Upper lobe of left lung (tissue), 6 donors: ENCODE results near the gene OR2A12. TPM values are rescaled to one million over a fixed set of nuclear protein-coding genes. Genes with fewer than 3 reads are reported as not detected.
A peak's percentile ranks its signal among the peaks of the same experiment; 100 is the strongest.
"Not testable (repeated sequence)": the region's sequence is repeated elsewhere in the genome, so short reads cannot be mapped to it uniquely, and the experiment has no call there.

ENCODE experiments used
- ATAC-seq, 2 donors: fragments of 200-7000 bp; cut with Tn5 transposase; one replicate each; pipeline ENCODE4 v1.9.1; 2022; ENCODE audit warnings: mild to moderate bottlenecking in 2 of 2, moderate library complexity in 2 of 2; ENCODE audit not compliant: low FRiP score in 2 of 2
- DNase-seq, 2 donors: peaks; one replicate each; pipeline ENCODE4 v3.0.0-alpha.2; 2019 to 2020
- H3K27ac ChIP-seq, 4 donors: fragments of 200-600 bp; sonication (generic); one replicate each; pipeline ENCODE4 v1.5.1; 2016 to 2019
- H3K27me3 ChIP-seq, 4 donors: fragments of 200-600 bp; sonication (generic); one replicate each; pipeline ENCODE4 v1.5.1; 2017 to 2019
- H3K36me3 ChIP-seq, 4 donors: fragments of 200-600 bp; sonication (generic); one replicate each; pipeline ENCODE4 v1.5.1; 2016 to 2019
- H3K4me1 ChIP-seq, 4 donors: fragments of 200-600 bp; sonication (generic); one replicate each; pipeline ENCODE4 v1.5.1; 2018 to 2019
- H3K4me3 ChIP-seq, 4 donors: fragments of 200-600 bp; sonication (generic); one replicate each; pipeline ENCODE4 v1.5.1; 2017 to 2019; ENCODE audit warnings: mild to moderate bottlenecking in 2 of 4, moderate library complexity in 1 of 4
- H3K9me3 ChIP-seq, 4 donors: fragments of 200-600 bp; sonication (generic); one replicate each; pipeline ENCODE4 v1.5.1; 2018 to 2019
- CTCF ChIP-seq, 6 experiments: fragments of 450-650 bp in 4 of 6; fragments of 200-600 bp in 2 of 6; sonication (generic) in 2 of 6; IDR thresholded peaks; one replicate each; pipeline ENCODE4 v1.5.1; 2016 to 2019; ENCODE audit warnings: antibody characterized with exemption in 6 of 6
- EP300 ChIP-seq, 4 donors: sonication (generic); formaldehyde crosslinking; IDR thresholded peaks; one replicate each; pipeline ENCODE4 v1.5.1; 2017; ENCODE audit warnings: antibody characterized with exemption in 4 of 4, control low read depth in 2 of 4
- POLR2A ChIP-seq, 4 donors: fragments of 450-650 bp; IDR thresholded peaks; one replicate each; pipeline ENCODE4 v1.5.1; 2016 to 2017; ENCODE audit warnings: antibody characterized with exemption in 4 of 4, mild to moderate bottlenecking in 2 of 4
- POLR2AphosphoS5 ChIP-seq, 2 donors: sonication (generic); formaldehyde crosslinking; IDR thresholded peaks; one replicate each; pipeline ENCODE4 v1.5.1; 2017; ENCODE audit warnings: antibody characterized with exemption in 2 of 2
- WGBS, 2 donors: methylation state at CpG; one replicate each; pipeline ENCODE4 v1.1.5; 2017 to 2018; 5-methylcytosine and 5-hydroxymethylcytosine counted together
- total RNA-seq, 6 donors: library from RNA; depleted of rRNA in 4 of 6; stranded (reverse); fragments of >200 nt in 4 of 6; gene quantifications; one replicate each; pipeline versions ENCODE4 v1.1.0 to v1.2.1, GENCODE V29; 2016 to 2021
- donor health status: DM: no; HTN: no; CAD: no; lungs with moderate emphysema.
- donor health status: DM: no; HTN: yes; CAD: no; lungs with severe emphysema.

The OR2A12 gene
- total RNA-seq, 6 donors from 2014 or later = not detected

- peak; percentile 90 to 92 for ATAC-seq
- TF ChIP-seq POLR2AphosphoS5 (IDR thresholded peaks at IDR 0.05) (no peak), CTCF (IDR thresholded peaks at IDR 0.05) (peak; percentile 60 to 82 (median 78)), POLR2A (IDR thresholded peaks at IDR 0.05) (no peak)
- Histone ChIP-seq H3K27ac (no peak overlapping the region), H3K27me3 (no peaks in the 10 kb centered on the region), H3K4me1 (no peaks in the 10 kb centered on the region), H3K9me3 (no peaks in the 10 kb centered on the region), H3K36me3 (no peaks in the 10 kb centered on the region), H3K4me3 (no peak overlapping the region)
- DNase-seq = peak in 1 of 2 donors; percentile 92
- 35 to 43% methylated on average over 6 of the region's 6 CpGs for WGBS, 2 donors
Measured at GRCh38 chr7:144127714-144128334, 41.7 kb downstream of the OR2A12 start.

DNA sequence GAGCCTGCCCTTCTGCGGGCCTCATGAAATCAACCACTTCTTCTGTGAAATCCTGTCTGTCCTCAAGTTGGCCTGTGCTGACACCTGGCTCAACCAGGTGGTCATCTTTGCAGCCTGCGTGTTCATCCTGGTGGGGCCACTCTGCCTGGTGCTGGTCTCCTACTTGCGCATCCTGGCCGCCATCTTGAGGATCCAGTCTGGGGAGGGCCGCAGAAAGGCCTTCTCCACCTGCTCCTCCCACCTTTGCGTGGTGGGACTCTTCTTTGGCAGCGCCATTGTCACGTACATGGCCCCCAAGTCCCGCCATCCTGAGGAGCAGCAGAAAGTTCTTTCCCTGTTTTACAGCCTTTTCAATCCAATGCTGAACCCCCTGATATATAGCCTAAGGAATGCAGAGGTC lies 43.5 kb downstream of the OR2A12 start:
- not testable (repeated sequence) for H3K36me3 ChIP-seq, H3K4me1 ChIP-seq, ATAC-seq, H3K9me3 ChIP-seq, H3K4me3 ChIP-seq, H3K27me3 ChIP-seq, H3K27ac ChIP-seq
- DNase-seq = peak in 1 of 2 donors; percentile 9
- WGBS, 2 donors = 92 to 95% methylated on average over 8 to 9 of the region's 9 CpGs

DNA sequence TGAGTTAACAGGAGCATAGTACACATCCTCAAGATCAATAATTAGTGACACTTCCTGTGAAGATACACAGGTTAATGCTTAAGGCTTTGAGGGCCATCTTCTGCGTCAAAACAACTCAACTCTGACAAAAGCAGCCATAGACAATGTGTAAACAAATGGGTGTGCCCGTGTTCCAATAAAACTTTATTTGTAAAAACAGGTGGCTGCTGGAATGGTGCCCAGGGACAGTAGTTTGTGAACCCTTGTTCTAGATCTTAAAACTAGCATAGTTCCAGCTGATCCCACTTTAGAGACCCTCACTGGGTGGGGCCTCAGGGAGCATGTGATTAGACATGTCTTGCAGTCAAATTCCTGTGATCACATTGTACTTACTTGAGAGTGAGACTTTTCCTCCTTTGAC lies 44.7 kb downstream of the OR2A12 start:
- H3K4me3 ChIP-seq = no peak overlapping the region
- TF ChIP-seq CTCF (IDR thresholded peaks at IDR 0.05) (no peak), POLR2A (IDR thresholded peaks at IDR 0.05) (no peak), EP300 (IDR thresholded peaks at IDR 0.05) (no peak), POLR2AphosphoS5 (IDR thresholded peaks at IDR 0.05) (no peak)
- 72 to 79% methylated on average over 2 of the region's 2 CpGs for WGBS, 2 donors
- no peak overlapping the region for H3K27ac ChIP-seq
- H3K36me3 ChIP-seq = no peaks in the 10 kb centered on the region
- H3K27me3 ChIP-seq = no peaks in the 10 kb centered on the region
- no peaks in the 10 kb centered on the region for H3K4me1 ChIP-seq
- no peak for ATAC-seq
- no peak for DNase-seq
- H3K9me3 ChIP-seq = no peaks in the 10 kb centered on the region

GRCh38 chr7:144132262-144132661 lies 46.2 kb downstream of the OR2A12 start:
- Histone ChIP-seq H3K9me3 (no peaks in the 10 kb centered on the region), H3K4me3 (no peak overlapping the region), H3K27ac (no peak overlapping the region), H3K36me3 (no peaks in the 10 kb centered on the region), H3K27me3 (no peaks in the 10 kb centered on the region), H3K4me1 (no peaks in the 10 kb centered on the region)
- WGBS, 2 donors = 79 to 87% methylated on average over 3 of the region's 3 CpGs
- TF ChIP-seq CTCF (IDR thresholded peaks at IDR 0.05) (no peak), POLR2A (IDR thresholded peaks at IDR 0.05) (no peak), POLR2AphosphoS5 (IDR thresholded peaks at IDR 0.05) (no peak), EP300 (IDR thresholded peaks at IDR 0.05) (no peak)
- ATAC-seq (no peak), DNase-seq (no peak)

GRCh38 chr7:144133307-144133706 lies 47.2 kb downstream of the OR2A12 start:
- ATAC-seq (no peak), DNase-seq (no peak)
- 67 to 85% methylated on average over 6 of the region's 6 CpGs for WGBS, 2 donors
- H3K4me3 ChIP-seq = no peak overlapping the region
- H3K4me1 ChIP-seq = no peaks in the 10 kb centered on the region
- H3K36me3 ChIP-seq = no peaks in the 10 kb centered on the region
- no peaks in the 10 kb centered on the region for H3K27me3 ChIP-seq
- no peaks in the 10 kb centered on the region for H3K9me3 ChIP-seq
- TF ChIP-seq CTCF (IDR thresholded peaks at IDR 0.05) (no peak), POLR2AphosphoS5 (IDR thresholded peaks at IDR 0.05) (no peak), EP300 (IDR thresholded peaks at IDR 0.05) (no peak), POLR2A (IDR thresholded peaks at IDR 0.05) (no peak)
- no peak overlapping the region for H3K27ac ChIP-seq
